Thyroid gland (tissue), 4 donors: Measurements from ENCODE around the gene CDC25B.

Source experiments
- POLR2A ChIP-seq, 2 donors: fragments of 450-650 bp; IDR thresholded peaks; one replicate each; pipeline ENCODE4 v1.6.1; 2017; ENCODE audit warnings: antibody characterized with exemption in 2 of 2, mild to moderate bottlenecking in 2 of 2, moderate library complexity in 1 of 2
- TF ChIP-seq, protein P1 (sequence below), 6 experiments: fragments of 200-600 bp in 3 of 6; fragments of 450-650 bp in 3 of 6; sonication (generic) in 3 of 6; IDR thresholded peaks; one replicate each; pipeline ENCODE4 v1.5.1; 2016 to 2019; ENCODE audit warnings: antibody characterized with exemption in 6 of 6, mild to moderate bottlenecking in 2 of 6, inconsistent platforms in 1 of 6, moderate library complexity in 1 of 6

GRCh38 chr20:3796477-3797225 is 541 bp downstream of the CDC25B start:
- no peak for TF ChIP-seq POLR2A (IDR thresholded peaks at IDR 0.05)
- TF ChIP-seq, protein P1, sequence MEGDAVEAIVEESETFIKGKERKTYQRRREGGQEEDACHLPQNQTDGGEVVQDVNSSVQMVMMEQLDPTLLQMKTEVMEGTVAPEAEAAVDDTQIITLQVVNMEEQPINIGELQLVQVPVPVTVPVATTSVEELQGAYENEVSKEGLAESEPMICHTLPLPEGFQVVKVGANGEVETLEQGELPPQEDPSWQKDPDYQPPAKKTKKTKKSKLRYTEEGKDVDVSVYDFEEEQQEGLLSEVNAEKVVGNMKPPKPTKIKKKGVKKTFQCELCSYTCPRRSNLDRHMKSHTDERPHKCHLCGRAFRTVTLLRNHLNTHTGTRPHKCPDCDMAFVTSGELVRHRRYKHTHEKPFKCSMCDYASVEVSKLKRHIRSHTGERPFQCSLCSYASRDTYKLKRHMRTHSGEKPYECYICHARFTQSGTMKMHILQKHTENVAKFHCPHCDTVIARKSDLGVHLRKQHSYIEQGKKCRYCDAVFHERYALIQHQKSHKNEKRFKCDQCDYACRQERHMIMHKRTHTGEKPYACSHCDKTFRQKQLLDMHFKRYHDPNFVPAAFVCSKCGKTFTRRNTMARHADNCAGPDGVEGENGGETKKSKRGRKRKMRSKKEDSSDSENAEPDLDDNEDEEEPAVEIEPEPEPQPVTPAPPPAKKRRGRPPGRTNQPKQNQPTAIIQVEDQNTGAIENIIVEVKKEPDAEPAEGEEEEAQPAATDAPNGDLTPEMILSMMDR (IDR thresholded peaks at IDR 0.05) = no peak
